Keratinocyte (primary cell): ENCODE measurements around the gene BEND3. TPM values are rescaled to one million over a fixed set of nuclear protein-coding genes. Genes with fewer than 3 reads are reported as not detected.
"Not testable (repeated sequence)": the region's sequence is repeated elsewhere in the genome, so short reads cannot be mapped to it uniquely, and the experiment has no call there.

Experiments
- DNase-seq: peaks from one replicate; pipeline ENCODE4 v3.0.0-alpha.2; 2011; ENCODE audit warnings: low read depth, missing footprints, low spot score
- FAIRE-seq: peaks from 2 replicates; lab custom pipeline; 2011; peaks lifted over from hg19 to GRCh38; lab: Jason Lieb, UNC
- H2AFZ ChIP-seq: 2 replicates; pipeline ENCODE4 v1.6.0; 2012; ENCODE audit warnings: low read length, control low read depth, inconsistent platforms; ENCODE audit not compliant: control insufficient read depth
- H3K27ac ChIP-seq: 2 replicates; pipeline ENCODE4 v1.5.1; 2011; ENCODE audit warnings: low read length; ENCODE audit not compliant: control insufficient read depth, insufficient read depth
- H3K27me3 ChIP-seq: 3 replicates; pipeline ENCODE4 v1.6.0; 2011; ENCODE audit warnings: low read length; ENCODE audit not compliant: control insufficient read depth, insufficient read depth; ENCODE audit errors: extremely low read depth
- H3K36me3 ChIP-seq, 2 experiments: 2 replicates in 1 of 2; 3 replicates in 1 of 2; pipeline ENCODE4 v1.5.1; 2011; ENCODE audit warnings: low read length in 2 of 2, mild to moderate bottlenecking in 1 of 2; ENCODE audit not compliant: control insufficient read depth in 2 of 2, insufficient read depth in 2 of 2; ENCODE audit errors: extremely low read depth in 1 of 2
- H3K4me1 ChIP-seq: 3 replicates; pipeline ENCODE4 v1.5.1; 2011; ENCODE audit warnings: low read length; ENCODE audit not compliant: control insufficient read depth, insufficient read depth; ENCODE audit errors: extremely low read depth
- H3K4me2 ChIP-seq: 3 replicates; pipeline ENCODE4 v1.6.0; 2011; ENCODE audit warnings: low read depth, low read length; ENCODE audit not compliant: control insufficient read depth, insufficient read depth; ENCODE audit errors: extremely low read depth
- H3K4me3 ChIP-seq, 3 experiments: fragments of 200-600 bp in 1 of 3; sonication (generic) in 1 of 3; 2 replicates in 2 of 3; 3 replicates in 1 of 3; pipeline ENCODE4 v1.5.1; 2011 to 2016; ENCODE audit warnings: low read length in 3 of 3, mild to moderate bottlenecking in 3 of 3, control low read depth in 2 of 3, inconsistent platforms in 1 of 3, low read depth in 1 of 3, mixed read lengths in 1 of 3, mixed run types in 1 of 3, moderate library complexity in 1 of 3; ENCODE audit not compliant: control insufficient read depth in 2 of 3, insufficient read depth in 2 of 3; ENCODE audit errors: extremely low read depth in 1 of 3
- H3K79me2 ChIP-seq: 2 replicates; pipeline ENCODE4 v1.6.0; 2012; ENCODE audit warnings: low read length; ENCODE audit not compliant: control insufficient read depth, insufficient read depth
- H3K9ac ChIP-seq: 3 replicates; pipeline ENCODE4 v1.6.0; 2011; ENCODE audit warnings: low read length; ENCODE audit not compliant: control insufficient read depth, insufficient read depth; ENCODE audit errors: extremely low read depth
- H3K9me1 ChIP-seq: 3 replicates; pipeline ENCODE4 v1.6.0; 2011; ENCODE audit warnings: low read length; ENCODE audit not compliant: control insufficient read depth, insufficient read depth; ENCODE audit errors: extremely low read depth
- H3K9me3 ChIP-seq: 2 replicates; pipeline ENCODE4 v1.5.1; 2012; ENCODE audit warnings: low read depth, low read length; ENCODE audit not compliant: control insufficient read depth
- H4K20me1 ChIP-seq: 3 replicates; pipeline ENCODE4 v1.6.0; 2011; ENCODE audit warnings: low read length; ENCODE audit not compliant: control insufficient read depth, insufficient read depth; ENCODE audit errors: extremely low read depth
- EZH2 ChIP-seq: IDR thresholded peaks from one replicate; pipeline ENCODE4 v1.6.1; 2012; ENCODE audit warnings: inconsistent platforms, mild to moderate bottlenecking, low read length, moderate library complexity
- dilution Hi-C: fragments of 300-500 bp; cut with MboI; formaldehyde crosslinking; loops from one replicate; pipeline ENCODE4 v1.7.0; 2020; ENCODE audit warnings: low sequenced_read_pairs; ENCODE audit not compliant: extremely low pct_ligation_motif_present
- polyA minus RNA-seq, 3 experiments: library from RNA; depleted of rRNA, polyadenylated mRNA; stranded (reverse); fragments of >200 nt; gene quantifications; 1 replicate in 1 of 3; 2 replicates in 1 of 3; 3 replicates in 1 of 3; pipeline ENCODE4 v1.2.3, GENCODE V29; 2011
- polyA plus RNA-seq, 5 experiments: library from polyadenylated mRNA; depleted of rRNA in 3 of 5; stranded (reverse) in 3 of 5; stranded (forward) in 1 of 5; unstranded in 1 of 5; fragments of >200 nt; gene quantifications; 1 replicate in 1 of 5; 2 replicates in 3 of 5; 3 replicates in 1 of 5; pipeline versions ENCODE4 v1.2.1 to v1.2.3, GENCODE V29; 2011 to 2012; ENCODE audit warnings: missing spikeins in 2 of 5, low read depth in 1 of 5, low replicate concordance in 1 of 5
- TF ChIP-seq, protein P1 (sequence below), 3 experiments: IDR thresholded peaks in 1 of 3; conservative IDR thresholded peaks in 1 of 3; optimal IDR thresholded peaks in 1 of 3; 2 replicates in 2 of 3; 3 replicates in 1 of 3; pipeline versions ENCODE3 to v1.5.1; 2011; ENCODE audit warnings: low read length in 3 of 3, mild to moderate bottlenecking in 3 of 3, moderate library complexity in 2 of 3, control low read depth in 1 of 3, inconsistent platforms in 1 of 3; ENCODE audit not compliant: insufficient read depth in 2 of 3; ENCODE audit errors: extremely low read depth in 1 of 3

The BEND3 gene
- polyA plus RNA-seq (1.7 to 5.5 TPM (median 2.1 TPM) in 3 replicates), polyA minus RNA-seq (4.3 to 10.7 TPM (median 6.9 TPM) in 3 replicates)
- 0.99 TPM for polyA plus RNA-seq (2011; ENCODE audit: low read depth)
- 2.7 TPM in 2 replicates for polyA plus RNA-seq (2011; cell fraction: cytosol; rRNA removed)
- polyA plus RNA-seq (2011; cell fraction: nucleus; rRNA removed): 4.2 and 4.5 TPM in 2 replicates
- polyA plus RNA-seq (2012; ENCODE audit: low replicate concordance): 2.9 and 4.2 TPM in 2 replicates
- 9.2 TPM for polyA minus RNA-seq (2011; cell fraction: cytosol; rRNA and poly(A)+ RNA removed)
- polyA minus RNA-seq (2011; cell fraction: nucleus; rRNA and poly(A)+ RNA removed): 5.9 and 7.6 TPM in 2 replicates

GRCh38 chr6:107114926-107115694 lies at the start of gene BEND3:
TSS of gene BEND3 (minus strand) at chr6:107115515. CDS start at chr6:107099285, 16,230 bp downstream.
- H3K9me3 ChIP-seq: no peaks in the 10 kb centered on the region
- FAIRE-seq (no peak), DNase-seq (no peak)
- peak within 1 kb of the TSS; percentile 78 for H3K9ac ChIP-seq
- H3K27me3 ChIP-seq: no peaks in the 10 kb centered on the region
- no peaks in the 10 kb centered on the region for H3K9me1 ChIP-seq
- no peaks in the 10 kb centered on the region for H3K36me3 ChIP-seq
- peaks cover 2% of the 10 kb centered on the region for H3K79me2 ChIP-seq
- H3K4me3 ChIP-seq: peak within 1 kb of the TSS; percentile 41 to 77 (median 77)
- peak within 1 kb of the TSS; percentile 99 for H3K4me2 ChIP-seq
- dilution Hi-C loops: no loop called here
- H3K27ac ChIP-seq: peak within 1 kb of the TSS; percentile 36
- TF ChIP-seq, protein P1, sequence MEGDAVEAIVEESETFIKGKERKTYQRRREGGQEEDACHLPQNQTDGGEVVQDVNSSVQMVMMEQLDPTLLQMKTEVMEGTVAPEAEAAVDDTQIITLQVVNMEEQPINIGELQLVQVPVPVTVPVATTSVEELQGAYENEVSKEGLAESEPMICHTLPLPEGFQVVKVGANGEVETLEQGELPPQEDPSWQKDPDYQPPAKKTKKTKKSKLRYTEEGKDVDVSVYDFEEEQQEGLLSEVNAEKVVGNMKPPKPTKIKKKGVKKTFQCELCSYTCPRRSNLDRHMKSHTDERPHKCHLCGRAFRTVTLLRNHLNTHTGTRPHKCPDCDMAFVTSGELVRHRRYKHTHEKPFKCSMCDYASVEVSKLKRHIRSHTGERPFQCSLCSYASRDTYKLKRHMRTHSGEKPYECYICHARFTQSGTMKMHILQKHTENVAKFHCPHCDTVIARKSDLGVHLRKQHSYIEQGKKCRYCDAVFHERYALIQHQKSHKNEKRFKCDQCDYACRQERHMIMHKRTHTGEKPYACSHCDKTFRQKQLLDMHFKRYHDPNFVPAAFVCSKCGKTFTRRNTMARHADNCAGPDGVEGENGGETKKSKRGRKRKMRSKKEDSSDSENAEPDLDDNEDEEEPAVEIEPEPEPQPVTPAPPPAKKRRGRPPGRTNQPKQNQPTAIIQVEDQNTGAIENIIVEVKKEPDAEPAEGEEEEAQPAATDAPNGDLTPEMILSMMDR (optimal IDR thresholded peaks at IDR 0.05 in 1 of 3, IDR thresholded peaks at IDR 0.05 in 1 of 3, conservative IDR thresholded peaks at IDR 0.05 in 1 of 3; ENCODE audit: extremely low read depth in 1 of 3, insufficient read depth in 2 of 3, low read length in 3 of 3): no peak
- no peak for TF ChIP-seq EZH2
- H3K4me1 ChIP-seq: peaks cover 23% of the 10 kb centered on the region
- peak within 1 kb of the TSS; percentile 82 for H2AFZ ChIP-seq
- H4K20me1 ChIP-seq: no peaks in the 10 kb centered on the region

- H3K27ac ChIP-seq, H2AFZ ChIP-seq, H3K4me1 ChIP-seq, H3K4me2 ChIP-seq, H3K79me2 ChIP-seq, DNase-seq, H3K4me3 ChIP-seq, H4K20me1 ChIP-seq, H3K9me1 ChIP-seq, H3K36me3 ChIP-seq, H3K9ac ChIP-seq, H3K27me3 ChIP-seq, dilution Hi-C loops, FAIRE-seq, H3K9me3 ChIP-seq: not testable (repeated sequence)
Observed at GRCh38 chr6:107164299-107164698, 49.0 kb upstream of the BEND3 start.
